Osteocyte (in vitro differentiated cells): ENCODE measurements around the gene SLC27A3. TPM values are rescaled to one million over a fixed set of nuclear protein-coding genes. Genes with fewer than 3 reads are reported as not detected.
A peak's percentile ranks its signal among the peaks of the same experiment; 100 is the strongest.

Experiments
- DNase-seq: peaks from one replicate; pipeline ENCODE4 v3.0.0; 2021; ENCODE audit warnings: mixed read lengths; ENCODE audit not compliant: unreplicated experiment; ENCODE audit errors: extremely low spot score
- H3K27ac Mint-ChIP-seq: one replicate; pipeline ENCODE4 v1.8.0; 2021; ENCODE audit warnings: mild to moderate bottlenecking, mixed read lengths; ENCODE audit not compliant: unreplicated experiment
- H3K27me3 Mint-ChIP-seq: one replicate; pipeline ENCODE4 v1.8.0; 2021; ENCODE audit warnings: mixed read lengths; ENCODE audit not compliant: unreplicated experiment
- H3K36me3 Mint-ChIP-seq: one replicate; pipeline ENCODE4 v1.8.0; 2021; ENCODE audit warnings: mixed read lengths; ENCODE audit not compliant: unreplicated experiment
- H3K4me1 Mint-ChIP-seq: one replicate; pipeline ENCODE4 v1.8.0; 2021; ENCODE audit warnings: mixed read lengths; ENCODE audit not compliant: unreplicated experiment
- H3K4me3 Mint-ChIP-seq: one replicate; pipeline ENCODE4 v1.8.0; 2021; ENCODE audit warnings: mild to moderate bottlenecking, moderate library complexity, mixed read lengths; ENCODE audit not compliant: unreplicated experiment
- H3K9me3 Mint-ChIP-seq: one replicate; pipeline ENCODE4 v1.8.0; 2021; ENCODE audit warnings: mixed read lengths; ENCODE audit not compliant: unreplicated experiment
- CTCF ChIP-seq: fragments of 200-600 bp; sonication (generic); IDR thresholded peaks from 2 replicates; pipeline ENCODE4 v1.5.0; 2021; ENCODE audit warnings: antibody characterized with exemption, mild to moderate bottlenecking, moderate library complexity
- total RNA-seq: library from RNA; stranded (reverse); gene quantifications from 2 replicates; pipeline ENCODE4 v1.2.1, GENCODE V29; 2021

Gene SLC27A3
- total RNA-seq, 1 donor from 2014 or later, result 9.9 TPM

GRCh38 chr1:153733970-153734369 lies 41.2 kb upstream of the SLC27A3 start:
- peak overlapping the region; percentile 9 for H3K27ac Mint-ChIP-seq

GRCh38 chr1:153734396-153735089 lies 40.7 kb upstream of the SLC27A3 start:
- Mint-ChIP-seq H3K4me3 (no peak overlapping the region), H3K9me3 (no peaks in the 10 kb centered on the region), H3K36me3 (no peaks in the 10 kb centered on the region), H3K4me1 (peaks cover 14% of the 10 kb centered on the region), H3K27ac (peak overlapping the region; percentile 9), H3K27me3 (no peaks in the 10 kb centered on the region)
- no peak for DNase-seq
- TF ChIP-seq CTCF, result no peak

More at GRCh38 chr1:153733970-153734369, 41.2 kb upstream of the SLC27A3 start:
- Mint-ChIP-seq H3K9me3 (no peaks in the 10 kb centered on the region), H3K27me3 (no peaks in the 10 kb centered on the region), H3K4me3 (no peak overlapping the region), H3K36me3 (no peaks in the 10 kb centered on the region), H3K4me1 (peaks cover 19% of the 10 kb centered on the region)
- no peak for TF ChIP-seq CTCF
- no peak for DNase-seq

GRCh38 chr1:153735090-153735420 lies 40.2 kb upstream of the SLC27A3 start:
- no peak for DNase-seq
- Mint-ChIP-seq H3K9me3 (no peaks in the 10 kb centered on the region), H3K36me3 (no peaks in the 10 kb centered on the region), H3K27me3 (no peaks in the 10 kb centered on the region), H3K4me1 (peaks cover 8% of the 10 kb centered on the region), H3K27ac (no peak overlapping the region), H3K4me3 (no peak overlapping the region)
- no peak for TF ChIP-seq CTCF

GRCh38 chr1:153741986-153742385 lies 33.2 kb upstream of the SLC27A3 start:
- TF ChIP-seq CTCF, result no peak
- H3K27ac Mint-ChIP-seq, result no peak overlapping the region
- H3K4me3 Mint-ChIP-seq, result no peak overlapping the region
- DNase-seq, result no peak
- H3K4me1 Mint-ChIP-seq, result no peaks in the 10 kb centered on the region
- no peaks in the 10 kb centered on the region for H3K27me3 Mint-ChIP-seq
- peaks cover 33% of the 10 kb centered on the region for H3K36me3 Mint-ChIP-seq
- H3K9me3 Mint-ChIP-seq, result no peaks in the 10 kb centered on the region

- H3K4me1 Mint-ChIP-seq, result no peaks in the 10 kb centered on the region
- no peak overlapping the region for H3K27ac Mint-ChIP-seq
- H3K27me3 Mint-ChIP-seq, result no peaks in the 10 kb centered on the region
- no peak for TF ChIP-seq CTCF
- no peak for DNase-seq
- no peaks in the 10 kb centered on the region for H3K9me3 Mint-ChIP-seq
- no peak overlapping the region for H3K4me3 Mint-ChIP-seq
- H3K36me3 Mint-ChIP-seq, result peaks cover 33% of the 10 kb centered on the region
Measured at GRCh38 chr1:153742411-153743142, 32.6 kb upstream of the SLC27A3 start.
